ENCODE data around the gene CPED1.

DNA sequence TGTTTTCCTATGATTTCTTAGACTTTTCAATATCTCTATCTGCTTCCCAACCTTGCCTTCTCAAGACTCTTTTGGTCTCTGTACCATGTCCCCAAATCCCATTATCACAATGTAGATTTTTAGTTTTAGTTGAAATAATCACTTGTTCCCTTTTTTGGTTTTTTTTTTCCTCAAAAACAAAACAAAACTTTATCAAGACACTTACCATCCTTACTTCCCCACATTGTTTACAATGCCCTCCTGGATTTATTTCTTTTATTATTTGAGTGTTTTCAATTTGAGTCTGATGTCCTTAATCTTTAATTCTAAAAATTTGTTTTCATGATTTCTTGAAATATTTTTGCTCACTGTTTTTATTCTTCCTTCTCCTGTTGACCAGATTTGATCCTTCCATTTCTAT, 112.6 kb downstream of the CPED1 start:
- TF ChIP-seq, protein P1, sequence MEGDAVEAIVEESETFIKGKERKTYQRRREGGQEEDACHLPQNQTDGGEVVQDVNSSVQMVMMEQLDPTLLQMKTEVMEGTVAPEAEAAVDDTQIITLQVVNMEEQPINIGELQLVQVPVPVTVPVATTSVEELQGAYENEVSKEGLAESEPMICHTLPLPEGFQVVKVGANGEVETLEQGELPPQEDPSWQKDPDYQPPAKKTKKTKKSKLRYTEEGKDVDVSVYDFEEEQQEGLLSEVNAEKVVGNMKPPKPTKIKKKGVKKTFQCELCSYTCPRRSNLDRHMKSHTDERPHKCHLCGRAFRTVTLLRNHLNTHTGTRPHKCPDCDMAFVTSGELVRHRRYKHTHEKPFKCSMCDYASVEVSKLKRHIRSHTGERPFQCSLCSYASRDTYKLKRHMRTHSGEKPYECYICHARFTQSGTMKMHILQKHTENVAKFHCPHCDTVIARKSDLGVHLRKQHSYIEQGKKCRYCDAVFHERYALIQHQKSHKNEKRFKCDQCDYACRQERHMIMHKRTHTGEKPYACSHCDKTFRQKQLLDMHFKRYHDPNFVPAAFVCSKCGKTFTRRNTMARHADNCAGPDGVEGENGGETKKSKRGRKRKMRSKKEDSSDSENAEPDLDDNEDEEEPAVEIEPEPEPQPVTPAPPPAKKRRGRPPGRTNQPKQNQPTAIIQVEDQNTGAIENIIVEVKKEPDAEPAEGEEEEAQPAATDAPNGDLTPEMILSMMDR (IDR thresholded peaks at IDR 0.05): no peak
- no peak for TF ChIP-seq POLR2AphosphoS5 (IDR thresholded peaks at IDR 0.05)
- no peak for TF ChIP-seq EP300 (IDR thresholded peaks at IDR 0.05; ENCODE audit: low read depth)

Data from transverse colon (tissue), 4 donors.